Neural cell (in vitro differentiated cells): ENCODE measurements around the gene MICU1. TPM values are rescaled to one million over a fixed set of nuclear protein-coding genes. Genes with fewer than 3 reads are reported as not detected.

Experiments used
- H2AFZ ChIP-seq: fragments of 200-600, 300-800 bp; sonication (generic), shearing (Covaris generic); 2 replicates; pipeline ENCODE4 v1.6.0; 2014; ENCODE audit warnings: low read depth, mild to moderate bottlenecking, antibody characterized with exemption, low read length, moderate library complexity
- H3F3A ChIP-seq: fragments of 200-600 bp; shearing (Covaris generic); 2 replicates; pipeline ENCODE4 v1.6.1; 2016; ENCODE audit warnings: mild to moderate bottlenecking, moderate library complexity, mixed read lengths, antibody characterized with exemption, low read length; ENCODE audit not compliant: insufficient read depth, poor library complexity, severe bottlenecking
- H3K27ac ChIP-seq: fragments of 200-600, 300-800 bp; sonication (generic), shearing (Covaris generic); 2 replicates; pipeline ENCODE4 v1.5.1; 2014; ENCODE audit warnings: mild to moderate bottlenecking, low read length, moderate library complexity
- H3K27me3 ChIP-seq: fragments of 300-800, 200-600 bp; sonication (generic), shearing (Covaris generic); 2 replicates; pipeline ENCODE4 v1.6.0; 2014; ENCODE audit warnings: mild to moderate bottlenecking, low read depth, low read length, moderate library complexity; ENCODE audit not compliant: insufficient read depth
- H3K36me3 ChIP-seq: fragments of 300-800, 200-600 bp; sonication (generic), shearing (Covaris generic); 2 replicates; pipeline ENCODE4 v1.5.1; 2014; ENCODE audit warnings: mild to moderate bottlenecking, antibody characterized with exemption, low read length, moderate library complexity; ENCODE audit not compliant: insufficient read depth
- H3K4me2 ChIP-seq: fragments of 300-800, 200-600 bp; sonication (generic), shearing (Covaris generic); 2 replicates; pipeline ENCODE4 v1.6.0; 2014; ENCODE audit warnings: mild to moderate bottlenecking, low read length
- H3K4me3 ChIP-seq: fragments of 300-800, 200-600 bp; sonication (generic), shearing (Covaris generic); 2 replicates; pipeline ENCODE4 v1.5.1; 2014; ENCODE audit warnings: mild to moderate bottlenecking, low read length, moderate library complexity
- H3K79me2 ChIP-seq: fragments of 200-600 bp; shearing (Covaris generic); replicated peaks from 2 replicates; pipeline ENCODE4 v1.6.0; 2014; ENCODE audit warnings: mild to moderate bottlenecking, low read length, moderate library complexity; ENCODE audit not compliant: insufficient read depth
- H3K9ac ChIP-seq: fragments of 300-800, 200-600 bp; sonication (generic), shearing (Covaris generic); 2 replicates; pipeline ENCODE4 v1.6.1; 2016; ENCODE audit warnings: mild to moderate bottlenecking, low read length, mixed read lengths
- H3K9me2 ChIP-seq: fragments of 200-600 bp; shearing (Covaris generic); 2 replicates; pipeline ENCODE4 v1.6.1; 2016; ENCODE audit warnings: mild to moderate bottlenecking, low read length, mixed read lengths; ENCODE audit not compliant: insufficient read depth
- H3K9me3 ChIP-seq: fragments of 200-600, 300-800 bp; sonication (generic), shearing (Covaris generic); 2 replicates; pipeline ENCODE4 v1.6.1; 2016; ENCODE audit warnings: mild to moderate bottlenecking, mixed run types, low read length, moderate library complexity, mixed read lengths
- H4K20me1 ChIP-seq: fragments of 200-600 bp; shearing (Covaris generic); 2 replicates; pipeline ENCODE4 v1.6.1; 2016; ENCODE audit warnings: mild to moderate bottlenecking, mixed run types; ENCODE audit not compliant: insufficient read depth
- EP300 ChIP-seq: fragments of 450-650 bp; conservative IDR thresholded peaks from 2 replicates; pipeline ENCODE4 v1.6.1; 2014; ENCODE audit warnings: antibody characterized with exemption, mild to moderate bottlenecking, moderate library complexity; ENCODE audit not compliant: poor library complexity, severe bottlenecking
- EZH2 ChIP-seq: fragments of 200-600, 300-800 bp; shearing (Covaris generic), sonication (generic); IDR thresholded peaks from 2 replicates; pipeline ENCODE4 v1.6.1; 2014; ENCODE audit warnings: antibody characterized with exemption, low read length, borderline replicate concordance, mild to moderate bottlenecking; ENCODE audit not compliant: insufficient read depth, poor library complexity, severe bottlenecking
- MXI1 ChIP-seq: fragments of 450-650 bp; conservative IDR thresholded peaks from 2 replicates; pipeline ENCODE4 v1.6.1; 2014; ENCODE audit warnings: antibody characterized with exemption, mild to moderate bottlenecking; ENCODE audit not compliant: poor library complexity, severe bottlenecking
- POLR2AphosphoS5 ChIP-seq: IDR thresholded peaks from 2 replicates; pipeline ENCODE4 v1.6.1; 2012
- RAD21 ChIP-seq: fragments of 450-650 bp; conservative IDR thresholded peaks from 2 replicates; pipeline ENCODE4 v1.6.1; 2014; ENCODE audit warnings: antibody characterized with exemption, mild to moderate bottlenecking, moderate library complexity
- SMC3 ChIP-seq: fragments of 450-650 bp; conservative IDR thresholded peaks from 2 replicates; pipeline ENCODE4 v1.6.1; 2014; ENCODE audit warnings: antibody characterized with exemption, mild to moderate bottlenecking, moderate library complexity; ENCODE audit not compliant: poor library complexity
- TAF1 ChIP-seq: IDR thresholded peaks from 2 replicates; pipeline ENCODE4 v1.6.1; 2012; ENCODE audit warnings: low read depth
- polyA plus RNA-seq: library from polyadenylated mRNA; depleted of rRNA; stranded (reverse); fragments of >200 nt; gene quantifications from 2 replicates; pipeline ENCODE4 v1.2.3, GENCODE V29; 2014
- TF ChIP-seq, protein P1 (sequence below): IDR thresholded peaks from 2 replicates; pipeline ENCODE4 v1.6.1; 2012; ENCODE audit warnings: borderline replicate concordance
- TF ChIP-seq, protein P2 (sequence below): fragments of 450-650 bp; IDR thresholded peaks from 2 replicates; pipeline ENCODE4 v1.5.1; 2014; ENCODE audit warnings: antibody characterized with exemption, mild to moderate bottlenecking, moderate library complexity; ENCODE audit not compliant: poor library complexity, severe bottlenecking

The MICU1 gene
- polyA plus RNA-seq, 1 donor from 2014 or later, result 86.0 TPM

DNA sequence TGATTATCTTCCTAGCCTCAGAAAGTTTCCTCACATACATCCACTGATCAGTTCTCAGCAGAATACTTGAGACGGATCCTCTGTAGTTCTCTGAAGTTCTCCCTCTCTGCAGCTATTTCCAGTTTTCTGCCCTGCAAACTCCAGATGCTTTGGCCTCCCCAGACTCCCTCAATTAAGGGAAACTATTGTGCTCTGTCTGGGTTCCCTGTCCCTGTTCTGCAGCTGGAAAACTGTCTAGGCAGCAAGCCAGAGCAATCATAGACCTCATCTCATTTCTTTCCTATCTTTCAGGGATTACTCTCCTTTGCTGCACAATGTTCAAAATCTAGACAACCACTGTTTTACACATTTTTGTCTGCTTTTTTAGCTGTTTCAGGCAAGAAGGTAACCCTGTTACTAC, 9.2 kb downstream of the MICU1 start:
- TF ChIP-seq MXI1 (no peak), SMC3 (no peak), EP300 (no peak), EZH2 (no peak), RAD21 (no peak), POLR2AphosphoS5 (no peak), TAF1 (no peak)
- TF ChIP-seq, protein P1, sequence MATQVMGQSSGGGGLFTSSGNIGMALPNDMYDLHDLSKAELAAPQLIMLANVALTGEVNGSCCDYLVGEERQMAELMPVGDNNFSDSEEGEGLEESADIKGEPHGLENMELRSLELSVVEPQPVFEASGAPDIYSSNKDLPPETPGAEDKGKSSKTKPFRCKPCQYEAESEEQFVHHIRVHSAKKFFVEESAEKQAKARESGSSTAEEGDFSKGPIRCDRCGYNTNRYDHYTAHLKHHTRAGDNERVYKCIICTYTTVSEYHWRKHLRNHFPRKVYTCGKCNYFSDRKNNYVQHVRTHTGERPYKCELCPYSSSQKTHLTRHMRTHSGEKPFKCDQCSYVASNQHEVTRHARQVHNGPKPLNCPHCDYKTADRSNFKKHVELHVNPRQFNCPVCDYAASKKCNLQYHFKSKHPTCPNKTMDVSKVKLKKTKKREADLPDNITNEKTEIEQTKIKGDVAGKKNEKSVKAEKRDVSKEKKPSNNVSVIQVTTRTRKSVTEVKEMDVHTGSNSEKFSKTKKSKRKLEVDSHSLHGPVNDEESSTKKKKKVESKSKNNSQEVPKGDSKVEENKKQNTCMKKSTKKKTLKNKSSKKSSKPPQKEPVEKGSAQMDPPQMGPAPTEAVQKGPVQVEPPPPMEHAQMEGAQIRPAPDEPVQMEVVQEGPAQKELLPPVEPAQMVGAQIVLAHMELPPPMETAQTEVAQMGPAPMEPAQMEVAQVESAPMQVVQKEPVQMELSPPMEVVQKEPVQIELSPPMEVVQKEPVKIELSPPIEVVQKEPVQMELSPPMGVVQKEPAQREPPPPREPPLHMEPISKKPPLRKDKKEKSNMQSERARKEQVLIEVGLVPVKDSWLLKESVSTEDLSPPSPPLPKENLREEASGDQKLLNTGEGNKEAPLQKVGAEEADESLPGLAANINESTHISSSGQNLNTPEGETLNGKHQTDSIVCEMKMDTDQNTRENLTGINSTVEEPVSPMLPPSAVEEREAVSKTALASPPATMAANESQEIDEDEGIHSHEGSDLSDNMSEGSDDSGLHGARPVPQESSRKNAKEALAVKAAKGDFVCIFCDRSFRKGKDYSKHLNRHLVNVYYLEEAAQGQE, result no peak
- TF ChIP-seq, protein P2, sequence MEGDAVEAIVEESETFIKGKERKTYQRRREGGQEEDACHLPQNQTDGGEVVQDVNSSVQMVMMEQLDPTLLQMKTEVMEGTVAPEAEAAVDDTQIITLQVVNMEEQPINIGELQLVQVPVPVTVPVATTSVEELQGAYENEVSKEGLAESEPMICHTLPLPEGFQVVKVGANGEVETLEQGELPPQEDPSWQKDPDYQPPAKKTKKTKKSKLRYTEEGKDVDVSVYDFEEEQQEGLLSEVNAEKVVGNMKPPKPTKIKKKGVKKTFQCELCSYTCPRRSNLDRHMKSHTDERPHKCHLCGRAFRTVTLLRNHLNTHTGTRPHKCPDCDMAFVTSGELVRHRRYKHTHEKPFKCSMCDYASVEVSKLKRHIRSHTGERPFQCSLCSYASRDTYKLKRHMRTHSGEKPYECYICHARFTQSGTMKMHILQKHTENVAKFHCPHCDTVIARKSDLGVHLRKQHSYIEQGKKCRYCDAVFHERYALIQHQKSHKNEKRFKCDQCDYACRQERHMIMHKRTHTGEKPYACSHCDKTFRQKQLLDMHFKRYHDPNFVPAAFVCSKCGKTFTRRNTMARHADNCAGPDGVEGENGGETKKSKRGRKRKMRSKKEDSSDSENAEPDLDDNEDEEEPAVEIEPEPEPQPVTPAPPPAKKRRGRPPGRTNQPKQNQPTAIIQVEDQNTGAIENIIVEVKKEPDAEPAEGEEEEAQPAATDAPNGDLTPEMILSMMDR, result no peak
- Histone ChIP-seq H3F3A (no peaks in the 10 kb centered on the region), H3K9me3 (no peaks in the 10 kb centered on the region), H3K27ac (no peak overlapping the region), H3K36me3 (no peaks in the 10 kb centered on the region), H3K4me2 (no peak overlapping the region), H4K20me1 (no peaks in the 10 kb centered on the region), H3K9me2 (no peaks in the 10 kb centered on the region), H3K27me3 (no peaks in the 10 kb centered on the region), H3K79me2 (peaks cover 6% of the 10 kb centered on the region), H3K9ac (no peak overlapping the region), H2AFZ (no peak overlapping the region), H3K4me3 (no peak overlapping the region)

DNA sequence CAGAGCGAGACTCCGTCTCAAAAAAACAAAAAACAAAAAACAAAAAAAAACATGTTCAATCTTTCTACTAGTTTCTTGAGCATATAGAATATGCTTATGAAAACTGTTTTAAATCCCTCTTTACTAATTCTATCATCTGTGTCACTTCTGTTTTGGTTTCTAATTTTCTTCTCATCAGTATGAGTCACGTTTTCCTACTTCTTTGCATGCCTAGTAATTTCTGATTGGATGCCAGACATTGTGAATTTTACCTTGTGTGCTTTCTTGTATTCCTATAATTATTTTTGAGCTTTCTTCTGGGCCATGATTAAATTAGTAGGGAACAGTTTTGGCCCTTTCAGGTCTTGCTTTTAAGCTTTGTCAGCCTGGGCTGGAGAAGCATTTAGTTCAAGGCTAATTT, 9.9 kb downstream of the MICU1 start:
- no peak overlapping the region for H3K27ac ChIP-seq
- H3K4me2 ChIP-seq, result no peak overlapping the region
- H2AFZ ChIP-seq, result no peak overlapping the region
- no peaks in the 10 kb centered on the region for H3K9me3 ChIP-seq
- H3K4me3 ChIP-seq, result no peak overlapping the region
- H3K9ac ChIP-seq, result no peak overlapping the region
- peaks cover 6% of the 10 kb centered on the region for H3K79me2 ChIP-seq
- no peaks in the 10 kb centered on the region for H3K9me2 ChIP-seq
- TF ChIP-seq SMC3, result no peak
- no peaks in the 10 kb centered on the region for H3K36me3 ChIP-seq
- no peaks in the 10 kb centered on the region for H3F3A ChIP-seq
- no peaks in the 10 kb centered on the region for H4K20me1 ChIP-seq
- H3K27me3 ChIP-seq, result no peaks in the 10 kb centered on the region
